MG63 (cell line): ENCODE results near the gene RAB3D. TPM values are rescaled to one million over a fixed set of nuclear protein-coding genes. Genes with fewer than 3 reads are reported as not detected.

Experiments
- DNase-seq: peaks from one replicate; pipeline ENCODE4 v3.0.0-alpha.2; 2020
- H3K27me3 ChIP-seq: fragments of 250-450 bp; sonication (Bioruptor Pico); 2 replicates; pipeline ENCODE4 v1.5.1; 2020; ENCODE audit warnings: mild to moderate bottlenecking, moderate library complexity
- H3K36me3 ChIP-seq: fragments of 250-450 bp; sonication (Bioruptor Pico); 2 replicates; pipeline ENCODE4 v1.5.1; 2020; ENCODE audit warnings: mild to moderate bottlenecking, moderate library complexity
- H3K4me3 ChIP-seq: fragments of 250-450 bp; sonication (Bioruptor Pico); 2 replicates; pipeline ENCODE4 v1.5.1; 2020; ENCODE audit warnings: mild to moderate bottlenecking, moderate library complexity
- H3K9me3 ChIP-seq: fragments of 250-450 bp; sonication (Bioruptor Pico); 2 replicates; pipeline ENCODE4 v1.5.1; 2020; ENCODE audit warnings: mild to moderate bottlenecking, moderate library complexity
- total RNA-seq: library from RNA; depleted of rRNA; stranded (reverse); fragments of >200 nt; shearing (Covaris generic); gene quantifications from 2 replicates; pipeline ENCODE4 v1.2.3, GENCODE V29; 2014; ENCODE audit warnings: low replicate concordance; rRNA removed

Gene RAB3D
- total RNA-seq, 1 experiment from 2014 or later: 2.3 TPM

DNA sequence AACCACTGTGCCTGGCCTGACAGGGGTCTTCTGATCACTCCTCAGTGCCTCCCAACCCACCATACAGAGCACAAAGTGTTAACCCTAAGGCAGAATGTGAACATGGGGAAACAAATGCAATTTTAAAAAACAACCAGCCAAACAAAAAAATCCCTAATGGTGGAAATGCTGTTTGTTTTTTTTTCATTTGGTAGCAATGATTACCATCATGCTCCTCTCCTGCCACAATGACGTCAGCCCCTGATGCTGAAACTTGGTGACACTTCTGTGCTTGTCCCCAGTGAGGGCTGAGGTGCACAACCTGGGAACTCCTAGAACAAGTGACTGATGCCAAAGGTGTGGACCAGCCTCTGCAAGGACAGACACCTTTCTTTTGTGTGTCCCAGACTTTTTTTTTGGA lies 47.5 kb downstream of the RAB3D start:
- Histone ChIP-seq H3K4me3 (no peak overlapping the region), H3K9me3 (no peaks in the 10 kb centered on the region), H3K27me3 (no peaks in the 10 kb centered on the region), H3K36me3 (no peaks in the 10 kb centered on the region)
- no peak for DNase-seq

DNA sequence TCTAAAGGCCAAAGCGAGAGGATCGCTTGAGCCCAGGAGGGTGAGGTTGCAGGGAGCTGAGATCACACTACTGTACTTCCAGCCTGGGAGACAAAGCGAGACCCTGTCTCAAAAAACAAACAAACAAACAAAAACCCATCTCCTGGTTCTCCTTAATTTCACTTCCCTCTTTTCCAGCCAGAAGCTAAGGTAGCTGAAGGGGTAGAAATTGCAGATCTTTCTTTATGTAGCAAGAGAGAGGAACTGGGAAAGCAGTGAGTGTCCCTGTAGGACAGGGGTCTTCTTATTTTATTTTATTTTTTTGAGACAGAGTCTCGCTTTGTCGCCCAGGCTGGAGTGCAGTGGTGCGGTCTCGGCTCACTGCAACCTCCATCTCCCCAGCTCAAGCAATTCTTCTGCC lies 48.0 kb downstream of the RAB3D start:
- H3K27me3 ChIP-seq: no peaks in the 10 kb centered on the region
- H3K36me3 ChIP-seq: no peaks in the 10 kb centered on the region
- no peak for DNase-seq
- no peaks in the 10 kb centered on the region for H3K9me3 ChIP-seq
- no peak overlapping the region for H3K4me3 ChIP-seq

DNA sequence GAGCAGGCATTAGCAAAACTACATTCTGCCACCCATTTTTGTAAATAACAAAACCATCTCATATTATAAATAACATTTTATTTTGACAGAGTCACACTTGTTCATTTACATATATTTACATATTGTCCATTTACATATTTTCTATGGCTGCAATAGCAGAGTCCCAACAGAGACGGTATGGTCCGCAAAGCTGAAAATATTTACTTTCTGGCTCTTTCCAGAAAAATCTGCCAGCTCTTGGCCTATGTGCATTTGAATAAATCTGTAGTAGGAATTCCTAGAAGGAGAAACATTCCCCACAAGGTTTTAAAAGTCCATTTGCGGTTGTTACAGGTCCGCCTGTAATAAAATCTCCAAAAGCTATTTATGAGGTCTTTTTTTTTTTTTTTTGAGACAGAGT lies 49.2 kb downstream of the RAB3D start:
- DNase-seq: no peak
- no peak overlapping the region for H3K4me3 ChIP-seq
- no peaks in the 10 kb centered on the region for H3K9me3 ChIP-seq
- H3K36me3 ChIP-seq: no peaks in the 10 kb centered on the region
- no peaks in the 10 kb centered on the region for H3K27me3 ChIP-seq

DNA sequence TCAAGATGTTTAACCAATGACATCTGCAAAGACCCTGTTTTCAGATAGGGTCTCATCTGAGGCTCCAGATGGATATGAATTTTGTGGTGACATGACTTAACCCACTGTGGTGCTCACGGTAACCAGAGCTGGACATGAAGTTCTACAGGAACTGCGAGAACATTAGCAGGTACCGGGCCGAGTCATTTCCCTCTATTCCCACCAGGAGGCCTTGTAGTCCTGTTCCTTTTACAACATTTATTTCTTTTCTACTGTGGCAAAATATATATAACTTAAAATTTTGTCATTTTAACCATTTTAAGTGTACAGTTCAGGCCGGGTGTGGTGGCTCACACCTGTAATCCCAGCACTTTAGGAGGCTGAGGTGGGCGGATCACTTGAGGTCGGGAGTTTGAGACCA lies 51.1 kb downstream of the RAB3D start:
- H3K9me3 ChIP-seq: no peaks in the 10 kb centered on the region
- DNase-seq: peak; percentile 39
- no peaks in the 10 kb centered on the region for H3K27me3 ChIP-seq
- no peak overlapping the region for H3K4me3 ChIP-seq
- no peaks in the 10 kb centered on the region for H3K36me3 ChIP-seq

DNA sequence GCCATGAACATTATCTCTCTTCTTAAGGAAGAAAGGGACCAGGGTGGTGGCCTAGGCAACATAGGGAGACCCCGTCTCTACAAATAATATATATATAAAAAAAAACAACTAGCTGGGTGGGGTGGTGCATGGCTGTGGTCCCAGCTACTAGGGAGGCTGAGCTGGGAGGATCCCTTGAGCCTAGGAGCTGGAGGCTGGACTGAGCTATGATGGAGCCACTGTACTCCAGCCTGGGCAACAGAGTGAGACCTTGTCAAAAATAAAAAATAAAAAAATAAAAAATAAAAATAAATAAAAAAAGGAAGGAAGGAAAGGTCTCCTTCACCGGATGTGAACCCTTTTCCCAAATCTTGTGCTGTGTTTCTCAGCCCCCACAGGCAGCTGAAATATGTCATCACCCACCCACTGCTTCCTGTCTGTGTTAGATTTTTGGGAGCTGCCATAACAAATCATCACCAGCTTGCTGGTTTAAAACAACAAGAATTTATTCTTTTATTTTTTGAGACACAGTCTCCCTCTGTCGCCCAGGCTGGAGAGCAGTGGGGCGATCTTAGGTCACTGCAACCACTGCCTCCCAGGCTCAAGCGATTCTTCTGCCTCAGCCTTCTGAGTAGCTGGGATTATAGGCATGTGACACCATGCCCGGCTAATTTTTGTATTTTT lies 53.0 kb downstream of the RAB3D start:
- Histone ChIP-seq H3K36me3 (no peaks in the 10 kb centered on the region), H3K4me3 (no peak overlapping the region), H3K27me3 (no peaks in the 10 kb centered on the region), H3K9me3 (no peaks in the 10 kb centered on the region)
- peak; percentile 55 for DNase-seq

DNA sequence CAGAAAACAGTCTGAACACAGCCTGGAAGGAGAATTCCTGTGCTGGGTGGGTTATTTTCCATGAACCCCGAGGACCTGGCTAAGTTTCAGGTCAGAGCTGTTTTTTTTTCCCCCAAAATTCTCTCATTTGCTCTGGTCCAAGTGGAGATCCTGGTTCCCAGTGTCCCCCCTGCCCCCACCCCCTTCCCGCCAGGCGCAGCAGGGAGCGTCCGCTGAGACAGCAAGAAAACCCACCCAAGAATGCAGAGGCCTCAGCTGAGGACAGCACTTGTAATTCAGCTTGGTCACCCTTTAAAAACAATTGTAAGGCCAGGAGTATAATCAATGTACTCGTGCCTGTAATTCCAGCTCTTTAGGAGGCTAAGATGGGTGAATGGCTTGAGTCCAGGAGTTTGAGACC lies 54.9 kb downstream of the RAB3D start:
- H3K4me3 ChIP-seq: no peak overlapping the region

DNA sequence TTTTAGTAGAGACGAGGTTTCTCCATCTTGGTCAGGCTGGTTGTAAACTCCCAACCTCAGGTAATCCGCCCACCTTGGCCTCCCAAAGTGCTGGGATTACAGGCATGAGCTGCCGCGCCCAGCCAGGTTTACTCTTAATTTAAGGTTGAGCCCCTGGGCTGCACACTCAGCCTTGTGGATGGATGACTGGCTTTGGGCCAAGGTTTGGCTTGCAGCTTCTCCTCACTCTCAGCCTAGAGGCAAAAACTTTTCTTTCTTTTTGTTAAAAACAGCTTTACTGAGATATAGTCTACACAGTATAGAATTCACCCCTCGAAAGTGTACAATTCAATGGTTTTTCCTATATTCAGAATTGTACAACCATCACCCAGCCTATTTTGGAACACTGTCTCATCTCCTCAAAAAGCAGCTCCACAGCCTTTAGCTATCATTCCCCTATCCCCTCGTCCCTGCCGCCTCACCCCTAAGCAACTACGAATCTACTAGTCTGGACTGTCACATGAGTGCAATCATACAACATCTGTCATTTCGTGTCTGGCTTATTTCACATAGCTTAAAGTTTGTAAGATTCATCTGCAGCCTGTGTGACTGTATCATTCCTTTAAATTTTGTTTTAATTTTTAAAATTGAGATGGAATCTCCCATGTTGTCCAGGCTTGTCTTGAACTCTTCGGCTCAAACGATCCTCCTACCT lies 58.0 kb downstream of the RAB3D start:
- Histone ChIP-seq H3K36me3 (no peaks in the 10 kb centered on the region), H3K9me3 (peaks cover 2% of the 10 kb centered on the region; the same call in 1 of the 2 replicates), H3K4me3 (no peak overlapping the region), H3K27me3 (peaks cover 18% of the 10 kb centered on the region)
- DNase-seq: no peak

More for the DNA sequence above, 54.9 kb downstream of the RAB3D start:
- Histone ChIP-seq H3K36me3 (no peaks in the 10 kb centered on the region), H3K9me3 (no peaks in the 10 kb centered on the region), H3K27me3 (peaks cover 2% of the 10 kb centered on the region; the same call in 1 of the 2 replicates)
- DNase-seq: no peak

DNA sequence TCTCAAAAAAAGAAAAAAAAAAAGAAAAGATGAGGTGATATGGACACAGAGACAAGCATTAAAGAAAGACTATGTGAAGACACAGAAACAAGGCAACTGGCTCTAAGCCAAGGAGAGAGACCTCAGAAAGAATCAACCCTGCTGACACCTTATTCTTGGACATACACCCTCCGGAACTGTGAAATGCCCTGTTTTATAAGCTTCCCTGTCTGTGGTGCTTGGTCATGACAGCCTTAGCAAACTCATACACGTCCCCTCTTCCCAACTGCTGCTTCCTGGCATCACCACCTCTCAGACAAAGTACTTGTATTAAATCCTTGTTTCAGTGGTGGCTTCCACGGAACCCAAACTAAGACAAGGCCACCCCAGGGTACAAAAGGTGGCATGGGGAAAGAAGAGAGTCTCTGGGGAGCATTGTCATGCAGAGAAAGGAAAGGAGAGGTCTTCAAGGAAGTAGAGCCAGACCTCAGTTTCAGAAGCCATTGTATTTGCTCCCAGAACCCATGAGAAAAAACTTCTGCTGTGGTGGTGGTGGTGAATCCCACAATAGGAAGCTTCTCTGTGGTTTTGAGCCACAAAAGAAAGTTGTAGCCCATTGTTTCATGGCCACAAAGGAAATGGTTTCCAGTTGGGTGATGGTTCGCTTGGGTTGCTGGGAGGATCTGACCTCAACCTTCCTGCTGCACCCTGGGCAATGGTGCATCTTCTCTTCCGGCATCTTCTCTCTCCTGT lies 59.8 kb downstream of the RAB3D start:
- H3K27me3 ChIP-seq: peaks cover 21% of the 10 kb centered on the region
- peaks cover 2% of the 10 kb centered on the region; the same call in 1 of the 2 replicates for H3K9me3 ChIP-seq
- H3K4me3 ChIP-seq: no peak overlapping the region
- no peaks in the 10 kb centered on the region for H3K36me3 ChIP-seq
- DNase-seq: no peak

DNA sequence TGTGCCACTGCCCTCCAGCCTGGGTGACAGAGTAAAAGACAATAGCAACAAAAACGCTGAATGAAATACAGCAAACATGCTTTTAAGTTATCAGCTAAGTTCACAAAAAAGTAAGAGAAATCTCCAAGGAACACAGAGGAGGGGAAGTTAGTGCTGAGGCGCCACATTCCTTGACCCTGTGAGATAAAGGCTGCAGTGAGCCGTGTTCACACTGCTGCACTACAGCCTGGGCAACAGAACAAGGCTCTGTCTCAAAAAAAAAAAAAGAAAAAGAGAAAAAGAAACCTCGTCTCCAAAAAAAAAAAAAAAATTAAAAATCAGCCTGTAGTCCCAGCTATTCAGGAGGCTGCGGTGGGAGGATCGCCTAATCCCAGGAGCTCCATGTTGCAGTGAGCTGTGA lies 60.8 kb downstream of the RAB3D start:
- Histone ChIP-seq H3K9me3 (peaks cover 2% of the 10 kb centered on the region), H3K4me3 (no peak overlapping the region), H3K27me3 (peaks cover 21% of the 10 kb centered on the region), H3K36me3 (no peaks in the 10 kb centered on the region)
- DNase-seq: no peak

DNA sequence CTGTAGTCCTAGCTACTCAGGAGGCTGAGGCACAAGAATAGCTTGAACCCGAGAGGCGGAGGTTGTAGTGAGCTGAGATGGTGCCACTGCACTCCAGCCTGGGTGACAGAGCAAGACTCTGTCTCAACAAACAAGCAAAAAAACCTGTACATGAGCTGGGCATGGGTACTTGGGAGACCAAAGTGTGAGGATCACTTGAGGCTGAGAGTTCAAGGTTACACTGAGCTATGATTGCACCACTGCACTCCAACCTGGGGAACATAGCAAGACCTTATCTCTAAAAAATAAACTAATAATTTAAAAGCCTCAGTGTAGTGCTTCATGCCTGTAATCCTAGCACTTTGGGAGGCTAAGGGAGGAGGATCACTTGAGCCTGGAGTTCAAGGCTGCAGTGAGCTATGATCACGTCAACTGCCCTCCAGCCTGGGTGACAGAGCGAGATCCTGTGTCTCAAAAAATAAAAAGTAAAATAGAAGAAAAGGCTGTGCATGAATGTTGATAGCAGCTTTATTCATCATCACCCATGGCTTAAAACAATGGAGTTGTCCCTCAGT lies 64.8 kb downstream of the RAB3D start:
- Histone ChIP-seq H3K36me3 (no peaks in the 10 kb centered on the region), H3K4me3 (no peak overlapping the region), H3K9me3 (peaks cover 2% of the 10 kb centered on the region), H3K27me3 (peaks cover 20% of the 10 kb centered on the region)
- no peak for DNase-seq

DNA sequence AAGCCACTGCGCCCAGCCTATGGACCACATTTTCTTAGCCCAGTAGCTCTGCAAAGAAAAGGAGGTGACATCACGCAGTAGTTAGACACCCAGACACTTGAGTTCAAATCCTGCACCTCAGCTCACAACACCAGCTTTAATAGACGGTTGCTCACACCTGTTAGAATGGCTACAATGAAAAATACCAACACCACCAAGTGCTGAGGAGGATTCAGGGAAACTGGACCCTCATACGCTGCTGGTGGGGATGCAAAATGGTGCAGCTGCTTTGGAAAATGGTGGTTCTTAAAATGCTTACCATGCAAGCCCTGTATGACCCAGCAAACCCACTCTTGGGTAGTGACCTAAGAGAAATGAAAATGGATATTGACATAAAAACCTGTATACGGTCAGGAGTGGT lies 65.5 kb downstream of the RAB3D start:
- no peak for DNase-seq
- H3K9me3 ChIP-seq: no peaks in the 10 kb centered on the region; the same call in 1 of the 2 replicates
- peaks cover 19% of the 10 kb centered on the region for H3K27me3 ChIP-seq
- H3K36me3 ChIP-seq: no peaks in the 10 kb centered on the region
- no peak overlapping the region for H3K4me3 ChIP-seq

DNA sequence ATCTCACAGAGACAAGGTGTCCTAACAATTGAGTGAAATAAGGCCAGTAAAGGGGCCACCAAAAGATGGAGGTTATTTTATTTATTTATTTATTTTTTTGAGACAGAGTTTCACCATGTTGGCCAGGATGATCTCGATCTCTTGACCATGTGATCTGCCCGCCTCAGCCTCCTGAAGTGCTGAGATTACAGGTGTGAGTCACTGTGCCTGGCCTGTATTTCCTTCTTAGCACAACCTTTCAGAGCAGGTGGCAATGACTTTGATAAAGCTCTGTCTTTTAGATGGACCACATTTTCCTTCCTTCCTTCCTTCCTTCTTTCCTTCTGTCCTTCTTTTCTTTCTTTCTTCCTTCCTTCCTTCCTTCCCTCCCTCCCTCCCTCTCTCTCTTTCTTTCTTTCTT lies 66.2 kb downstream of the RAB3D start:
- Histone ChIP-seq H3K27me3 (peaks cover 16% of the 10 kb centered on the region), H3K4me3 (no peak overlapping the region), H3K9me3 (no peaks in the 10 kb centered on the region; the same call in 1 of the 2 replicates), H3K36me3 (no peaks in the 10 kb centered on the region)
- DNase-seq: no peak

Other genes starting within 250 kb of the RAB3D start
- 69.7 and 113 TPM in 2 replicates for gene SPC24, start 183.9 kb downstream of the RAB3D start, total RNA-seq
- 81.9 and 86.7 TPM in 2 replicates for gene KANK2, start 142.1 kb downstream of the RAB3D start, total RNA-seq
- not detected in 2 replicates for gene ANGPTL8, start 100.0 kb downstream of the RAB3D start, total RNA-seq
- 2.2 and 8.8 TPM in 2 replicates for gene DOCK6, start 77.1 kb downstream of the RAB3D start, total RNA-seq
- gene TSPAN16, start 43.5 kb downstream of the RAB3D start, total RNA-seq: 1.0 TPM in 1 of 2 replicates, not detected in the other
- gene TMEM205, start 6.6 kb upstream of the RAB3D start, total RNA-seq: 139 and 195 TPM in 2 replicates
- gene CCDC159, start 6.9 kb upstream of the RAB3D start, total RNA-seq: 5.4 and 9.0 TPM in 2 replicates
- 3.9 and 12.3 TPM in 2 replicates for gene PLPPR2, start 15.8 kb upstream of the RAB3D start, total RNA-seq
- gene SWSAP1, start 35.0 kb upstream of the RAB3D start, total RNA-seq: 1.3 and 3.1 TPM in 2 replicates
- gene EPOR, start 44.7 kb upstream of the RAB3D start, total RNA-seq: 2.6 and 2.9 TPM in 2 replicates
- gene RGL3, start 79.7 kb upstream of the RAB3D start, total RNA-seq: 0.10 TPM in 1 of 2 replicates, not detected in the other
- 0.22 and 2.0 TPM in 2 replicates for gene ODAD3, start 95.5 kb upstream of the RAB3D start, total RNA-seq
- gene PRKCSH, start 96.0 kb upstream of the RAB3D start, total RNA-seq: 93.3 and 256 TPM in 2 replicates
- gene ELAVL3, start 141.4 kb upstream of the RAB3D start, total RNA-seq: not detected in 2 replicates
- 7.4 and 12.8 TPM in 2 replicates for gene ZNF653, start 166.2 kb upstream of the RAB3D start, total RNA-seq
- gene ECSIT, start 189.5 kb upstream of the RAB3D start, total RNA-seq: 139 and 196 TPM in 2 replicates
- gene CNN1, start 199.2 kb upstream of the RAB3D start, total RNA-seq: 0.46 TPM in 1 of 2 replicates, not detected in the other
- gene ELOF1, start 219.6 kb upstream of the RAB3D start, total RNA-seq: 51.6 and 111 TPM in 2 replicates
- not detected in 2 replicates for gene ACP5, start 238.0 kb upstream of the RAB3D start, total RNA-seq